Measurements from ENCODE around the gene SLC27A4. TPM values are rescaled to one million over a fixed set of nuclear protein-coding genes. Genes with fewer than 3 reads are reported as not detected.

The SLC27A4 gene
- total and polyA plus RNA-seq, 2 of the 13 experiments (the other 11 are each of a cell fraction or from before 2014, with no cell fraction given), result 10.6 to 18.8 TPM

- TF ChIP-seq SNAPC2 (CRISPR knock-in tag; IDR thresholded peaks at IDR 0.05) (no peak), TAF15 (IDR thresholded peaks at IDR 0.05; ENCODE audit: low read depth, low read length, poor library complexity, severe bottlenecking) (no peak), ZMYM3 (CRISPR knock-in tag; IDR thresholded peaks at IDR 0.05) (no peak), RXRB (CRISPR knock-in tag; IDR thresholded peaks at IDR 0.05; ENCODE audit: borderline replicate concordance) (no peak), WIZ (CRISPR knock-in tag; IDR thresholded peaks at IDR 0.05) (no peak), KDM5A (IDR thresholded peaks at IDR 0.05; ENCODE audit: borderline replicate concordance, low read length) (no peak), MTA3 (CRISPR knock-in tag; IDR thresholded peaks at IDR 0.05) (no peak), ATF7-NPFF (CRISPR knock-in tag; IDR thresholded peaks at IDR 0.05; ENCODE audit: low read depth) (no peak), NR1H2 (CRISPR knock-in tag; IDR thresholded peaks at IDR 0.05; ENCODE audit: borderline replicate concordance, low read depth) (no peak), ZNF550 (CRISPR knock-in tag; IDR thresholded peaks at IDR 0.05; ENCODE audit: borderline replicate concordance) (no peak), ZNF773 (CRISPR knock-in tag; IDR thresholded peaks at IDR 0.05; ENCODE audit: borderline replicate concordance) (no peak)
- TF ChIP-seq, protein P1, sequence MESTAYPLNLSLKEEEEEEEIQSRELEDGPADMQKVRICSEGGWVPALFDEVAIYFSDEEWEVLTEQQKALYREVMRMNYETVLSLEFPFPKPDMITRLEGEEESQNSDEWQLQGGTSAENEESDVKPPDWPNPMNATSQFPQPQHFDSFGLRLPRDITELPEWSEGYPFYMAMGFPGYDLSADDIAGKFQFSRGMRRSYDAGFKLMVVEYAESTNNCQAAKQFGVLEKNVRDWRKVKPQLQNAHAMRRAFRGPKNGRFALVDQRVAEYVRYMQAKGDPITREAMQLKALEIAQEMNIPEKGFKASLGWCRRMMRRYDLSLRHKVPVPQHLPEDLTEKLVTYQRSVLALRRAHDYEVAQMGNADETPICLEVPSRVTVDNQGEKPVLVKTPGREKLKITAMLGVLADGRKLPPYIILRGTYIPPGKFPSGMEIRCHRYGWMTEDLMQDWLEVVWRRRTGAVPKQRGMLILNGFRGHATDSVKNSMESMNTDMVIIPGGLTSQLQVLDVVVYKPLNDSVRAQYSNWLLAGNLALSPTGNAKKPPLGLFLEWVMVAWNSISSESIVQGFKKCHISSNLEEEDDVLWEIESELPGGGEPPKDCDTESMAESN (CRISPR knock-in tag; conservative IDR thresholded peaks at IDR 0.05), result no peak
- FAIRE-seq (no peak), DNase-seq (ENCODE audit: low spot score) (no peak), ATAC-seq (no peak)
- Histone ChIP-seq H3K4me1 (ENCODE audit: insufficient read depth, low read length) (peaks cover 28% of the 10 kb centered on the region), H2AFZ (ENCODE audit: low read length) (no peak overlapping the region), H3K9ac (ENCODE audit: insufficient read depth, low read depth, low read length) (no peak overlapping the region), H3K9me3 (ENCODE audit: low read length) (no peaks in the 10 kb centered on the region), H4K20me1 (ENCODE audit: insufficient read depth, low read length) (no peaks in the 10 kb centered on the region), H3K27me3 (ENCODE audit: control insufficient read depth in 1 of 2, insufficient read depth in 2 of 2, low read length in 2 of 2) (peaks cover 2 to 13% of the 10 kb centered on the region in 2 experiments; a peak in 2 of 5 replicates), H3K4me3 (replicated peaks in 1 of 3; ENCODE audit: insufficient read depth in 1 of 3, low read depth in 2 of 3, low read length in 3 of 3) (no peak overlapping the region), H3K27ac (ENCODE audit: extremely low read length, insufficient read depth, low read length) (no peak overlapping the region), H3K79me2 (ENCODE audit: insufficient read depth, low read length) (no peaks in the 10 kb centered on the region), H3K4me2 (ENCODE audit: low read depth, low read length) (peak overlapping the region; percentile 71), H3K36me3 (replicated peaks in 1 of 2; ENCODE audit: control insufficient read depth in 1 of 2, insufficient read depth in 2 of 2, low read length in 2 of 2) (no peaks in the 10 kb centered on the region)
- intact Hi-C loops (cut with micrococcal nuclease; ENCODE audit: unreplicated experiment), result no loop called here
- no TSS peak for BruUV-seq (replicated peaks)
- POLR2A ChIA-PET, result interaction anchor here (0.6 to 2.1 kb wide), 3 partner anchors 22 to 85 kb away, joined by 3 to 4 read pairs (median 4); partner anchors contain the start of gene URM1
- CTCF ChIA-PET (ENCODE audit: low intra/inter-chr PET ratio, low total read pairs), result no interaction called here
- WGBS (ENCODE audit: low lambda C conversion rate), result 36% methylated on average over 7 of the region's 7 CpGs
- in situ Hi-C loops (cut with HindIII; ENCODE audit: extremely low pct_ligation_motif_present, low pct_unique_long_range_greater_than_20kb), result no loop called here
Observed at GRCh38 chr9:128397831-128398230, 57.5 kb downstream of the SLC27A4 start.
